ENCODE data around the gene NUP35.
"Not testable (repeated sequence)": the region's sequence is repeated elsewhere in the genome, so short reads cannot be mapped to it uniquely, and the experiment has no call there.

NUP35 gene

DNA sequence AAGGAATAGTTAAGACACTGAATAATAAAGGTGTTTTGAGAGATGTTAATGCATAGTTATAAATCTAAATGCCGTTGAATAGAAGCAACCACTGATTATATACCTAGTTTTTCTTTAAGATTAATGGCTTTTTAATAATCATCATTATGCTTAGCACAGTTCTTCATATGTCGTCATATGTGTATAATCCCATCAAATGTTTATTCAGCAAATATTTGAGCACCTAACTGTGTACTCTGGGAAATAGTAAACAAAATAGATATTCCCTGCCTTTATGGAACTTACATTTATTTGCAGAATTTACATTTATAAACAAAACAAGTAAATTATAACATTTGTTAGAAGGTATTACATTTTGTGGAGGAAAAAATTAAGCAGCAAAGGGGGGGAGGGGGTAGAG is 9.8 kb downstream of the NUP35 start:
- DNase-seq: no peak

DNA sequence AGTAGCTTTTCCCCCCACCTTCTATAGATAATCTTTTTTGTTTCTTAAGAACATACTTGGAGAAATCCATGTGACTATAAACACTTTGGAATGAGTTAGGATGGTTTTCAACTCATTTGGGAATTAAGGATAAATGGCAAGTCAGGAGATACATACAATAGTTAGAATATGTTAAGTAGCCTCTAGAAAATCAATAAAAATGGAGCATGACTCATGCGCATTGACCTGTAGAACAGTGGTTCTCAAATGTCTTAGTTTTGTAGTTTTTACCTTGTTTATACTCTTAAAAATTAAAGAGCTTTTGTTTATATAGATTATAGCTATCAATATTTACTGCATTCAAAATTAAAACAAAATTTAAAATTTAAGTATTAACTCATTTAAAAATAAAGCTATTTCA is 24.7 kb downstream of the NUP35 start:
- no peak for DNase-seq

DNA sequence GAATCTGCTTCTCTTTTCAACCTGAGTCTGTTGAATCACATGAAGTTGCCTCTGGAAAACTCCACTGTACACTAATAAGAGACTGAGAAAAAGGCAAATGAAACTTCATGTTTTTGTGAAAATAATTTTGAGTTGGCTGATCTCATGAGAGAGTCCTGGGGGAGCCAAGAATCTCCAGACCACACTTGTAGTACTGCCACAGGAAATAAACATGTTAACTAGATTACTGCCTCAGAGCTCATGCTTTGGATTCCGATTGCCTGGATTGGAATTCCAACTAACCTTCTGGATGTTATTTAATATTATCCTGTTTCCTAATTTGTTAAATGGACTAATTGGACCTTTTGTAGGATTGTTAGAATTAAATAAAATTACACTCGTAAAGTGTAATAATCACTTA is 25.2 kb downstream of the NUP35 start:
- DNase-seq: peak; percentile 67

DNA sequence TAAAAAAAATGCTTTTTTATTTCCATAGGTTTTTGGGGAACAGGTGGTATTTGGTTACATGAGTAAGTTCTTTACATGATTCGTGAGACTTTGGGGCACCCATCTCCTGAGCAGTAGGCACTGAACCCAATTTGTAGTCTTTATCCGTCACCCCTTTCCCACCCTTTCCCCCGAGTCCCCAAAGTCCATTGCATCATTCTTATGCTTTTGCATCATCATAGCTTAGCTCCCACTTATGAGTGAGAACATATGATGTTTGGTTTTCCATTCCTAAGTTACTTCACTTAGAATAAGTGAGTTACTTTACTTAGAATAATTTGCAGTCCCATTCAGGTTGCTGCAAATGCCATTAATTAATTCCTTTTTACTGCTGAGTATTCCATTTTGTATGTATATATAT is 28.0 kb downstream of the NUP35 start:
- not testable (repeated sequence) for DNase-seq

DNA sequence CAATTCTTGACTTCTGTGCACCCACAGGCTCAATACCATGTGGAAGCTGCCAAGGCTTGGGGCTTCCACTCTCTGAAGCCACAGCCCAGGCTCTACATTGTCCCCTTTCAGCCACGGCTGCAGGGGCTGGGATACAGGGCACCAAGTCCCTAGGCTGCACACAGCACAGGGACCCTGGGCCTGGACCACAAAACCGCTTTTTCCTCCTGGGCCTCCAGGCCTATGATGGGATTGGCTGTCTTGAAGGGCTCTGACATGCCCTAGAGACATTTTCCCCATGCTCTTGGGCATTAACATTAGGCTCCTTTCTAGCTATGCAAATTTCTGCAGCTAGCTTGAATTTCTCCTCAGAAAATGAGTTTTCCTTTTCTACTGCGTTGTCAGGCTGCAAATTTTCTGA is 29.7 kb downstream of the NUP35 start:
- no peak for DNase-seq

DNA sequence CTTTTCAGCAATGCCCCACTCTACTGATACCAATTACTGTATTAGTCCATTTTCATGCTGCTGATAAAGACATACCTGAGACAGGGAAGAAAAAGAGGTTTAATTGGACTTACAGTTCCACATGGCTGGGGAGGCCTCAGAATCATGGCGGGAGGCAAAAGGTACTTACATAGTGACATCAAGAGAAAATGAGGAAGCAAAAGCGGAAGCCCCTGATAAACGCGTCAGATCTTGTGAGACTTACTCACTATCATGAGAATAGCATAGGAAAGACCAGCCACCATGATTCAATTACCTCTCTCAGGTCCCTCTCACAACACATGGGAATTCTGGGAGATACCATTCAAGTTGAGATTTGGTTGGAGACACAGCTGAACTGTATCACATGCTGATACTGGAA is 30.5 kb downstream of the NUP35 start:
- not testable (repeated sequence) for DNase-seq

DNA sequence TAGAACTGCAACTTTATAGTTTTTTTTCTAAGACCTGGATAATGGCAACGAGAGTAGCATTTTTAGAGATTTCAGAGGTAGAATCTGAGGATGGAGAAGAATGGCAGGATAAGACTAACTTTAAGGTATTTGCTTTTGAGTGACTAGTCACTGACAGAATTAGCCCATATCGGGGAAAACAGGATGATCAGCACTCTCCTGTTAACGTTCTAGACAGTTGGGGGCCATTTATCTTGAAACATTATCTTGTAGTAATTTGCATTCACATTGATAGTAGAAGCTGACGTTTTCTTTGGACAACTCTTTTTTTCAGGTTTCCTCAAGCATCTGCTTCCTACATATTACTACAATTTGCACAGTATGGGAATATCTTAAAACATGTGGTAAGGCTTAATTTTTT is 32.9 kb downstream of the NUP35 start:
- DNase-seq: no peak

DNA sequence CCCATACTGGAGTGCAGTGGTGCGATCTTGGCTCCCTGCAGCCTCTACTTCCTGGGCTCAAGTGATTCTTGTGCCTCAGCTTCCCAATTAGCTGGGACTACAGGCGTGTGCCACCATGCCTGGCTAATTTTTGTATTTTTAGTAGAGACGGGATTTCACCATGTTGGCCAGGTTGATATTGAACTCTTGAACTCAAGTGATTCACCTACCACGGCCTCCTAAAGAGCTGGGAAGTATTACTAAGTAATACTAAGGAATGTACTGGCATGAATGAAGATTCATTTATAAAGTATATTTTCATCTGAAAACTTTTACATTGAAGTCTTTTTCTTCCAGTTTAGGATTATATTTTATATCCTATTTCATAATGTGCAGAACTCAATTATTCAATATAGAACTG is 38.1 kb downstream of the NUP35 start:
- peak; percentile 33 for DNase-seq

DNA sequence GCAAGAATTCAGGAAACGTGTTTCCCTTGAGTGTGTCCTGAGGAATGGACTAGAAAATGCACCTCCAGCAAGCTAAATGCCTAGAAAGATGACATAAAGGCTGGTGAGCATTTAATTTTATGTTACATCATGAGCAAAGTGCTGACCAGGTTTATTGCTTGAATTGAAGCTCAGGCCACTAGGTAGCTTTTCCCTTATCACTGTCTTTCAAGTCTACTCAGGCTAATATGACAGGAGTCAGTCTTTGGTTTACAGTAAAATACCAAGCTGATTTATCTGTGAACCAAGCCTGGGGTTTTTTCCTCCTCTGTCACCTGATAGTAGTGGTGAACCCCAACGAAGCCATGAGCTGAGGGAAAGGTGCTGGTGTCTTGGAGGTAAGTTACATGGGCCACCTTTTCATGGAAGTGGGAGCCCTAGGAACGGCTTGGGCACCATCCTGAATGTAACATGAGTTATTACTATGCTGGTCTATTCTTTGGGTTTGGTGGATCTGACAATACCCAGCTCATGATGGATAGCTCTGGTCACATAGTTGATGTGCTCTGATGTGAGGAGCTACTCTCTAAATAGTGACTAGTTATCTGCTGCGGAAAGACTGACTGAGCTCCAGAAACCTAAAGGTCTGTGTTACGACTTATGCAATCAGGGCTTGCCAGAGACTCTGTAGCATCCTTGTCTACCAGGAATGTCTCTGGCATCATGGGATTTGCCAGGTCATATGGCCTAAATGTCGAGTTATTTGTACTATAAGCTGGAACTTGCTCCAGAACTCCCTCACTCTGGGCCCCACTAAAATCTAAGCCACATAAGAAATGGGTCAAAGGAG is 39.8 kb downstream of the NUP35 start:
- DNase-seq: no peak

DNA sequence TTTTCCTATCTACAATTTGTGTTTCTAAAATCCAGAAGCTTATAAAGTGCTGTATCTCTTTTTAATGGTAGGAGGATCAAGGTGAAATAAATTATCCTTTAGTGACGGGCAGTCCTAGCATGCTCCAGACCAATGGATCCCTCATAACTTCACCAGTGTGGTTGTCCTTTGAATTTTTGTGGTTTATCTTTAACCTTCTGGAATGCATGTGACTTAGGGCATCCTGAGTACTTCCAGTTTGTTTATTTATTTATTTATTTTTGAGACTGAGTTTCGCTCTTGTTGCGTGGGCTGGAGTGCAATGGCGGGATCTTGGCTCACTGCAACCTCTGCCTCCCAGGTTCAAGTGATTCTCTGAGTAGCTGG is 40.4 kb downstream of the NUP35 start:
- peak; percentile 31 for DNase-seq

DNA sequence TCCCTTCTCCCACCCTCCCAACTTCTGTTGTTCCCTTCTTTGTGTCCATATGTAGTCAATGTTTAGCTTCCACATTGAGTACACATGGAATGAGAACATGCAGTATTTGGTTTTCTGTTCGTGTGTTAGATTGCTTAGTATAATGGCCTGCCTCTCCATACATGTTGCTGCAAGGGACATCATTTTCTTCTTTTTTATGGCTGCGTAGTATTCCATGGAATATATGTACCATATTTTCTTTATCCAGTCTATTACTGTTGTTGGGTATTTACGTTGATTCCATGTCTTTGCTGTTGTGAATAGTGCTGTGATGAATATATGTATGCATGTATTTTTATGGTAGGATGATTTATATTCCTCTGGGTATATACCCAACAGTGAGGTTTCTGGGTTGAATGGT is 42.0 kb downstream of the NUP35 start:
- no peak for DNase-seq

DNA sequence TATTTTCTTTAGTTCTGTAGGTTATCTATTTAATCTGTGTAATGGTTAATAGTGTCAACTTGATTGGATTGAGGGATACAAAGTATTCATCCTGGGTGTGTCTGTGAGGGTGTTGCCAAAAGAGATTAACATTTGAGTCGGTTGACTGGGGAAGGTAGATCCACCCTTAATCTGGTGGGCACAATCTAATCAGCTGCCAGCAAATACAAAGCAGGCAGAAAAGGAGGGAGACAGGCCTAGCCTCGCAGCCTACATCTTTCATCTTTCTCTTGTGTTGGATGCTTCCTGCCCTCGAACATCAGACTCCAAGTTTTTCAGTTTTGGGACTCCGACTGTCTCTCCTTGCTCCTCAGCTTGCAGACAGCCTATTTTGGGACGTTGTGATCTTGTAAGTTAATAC is 42.7 kb downstream of the NUP35 start:
- DNase-seq: not testable (repeated sequence)

DNA sequence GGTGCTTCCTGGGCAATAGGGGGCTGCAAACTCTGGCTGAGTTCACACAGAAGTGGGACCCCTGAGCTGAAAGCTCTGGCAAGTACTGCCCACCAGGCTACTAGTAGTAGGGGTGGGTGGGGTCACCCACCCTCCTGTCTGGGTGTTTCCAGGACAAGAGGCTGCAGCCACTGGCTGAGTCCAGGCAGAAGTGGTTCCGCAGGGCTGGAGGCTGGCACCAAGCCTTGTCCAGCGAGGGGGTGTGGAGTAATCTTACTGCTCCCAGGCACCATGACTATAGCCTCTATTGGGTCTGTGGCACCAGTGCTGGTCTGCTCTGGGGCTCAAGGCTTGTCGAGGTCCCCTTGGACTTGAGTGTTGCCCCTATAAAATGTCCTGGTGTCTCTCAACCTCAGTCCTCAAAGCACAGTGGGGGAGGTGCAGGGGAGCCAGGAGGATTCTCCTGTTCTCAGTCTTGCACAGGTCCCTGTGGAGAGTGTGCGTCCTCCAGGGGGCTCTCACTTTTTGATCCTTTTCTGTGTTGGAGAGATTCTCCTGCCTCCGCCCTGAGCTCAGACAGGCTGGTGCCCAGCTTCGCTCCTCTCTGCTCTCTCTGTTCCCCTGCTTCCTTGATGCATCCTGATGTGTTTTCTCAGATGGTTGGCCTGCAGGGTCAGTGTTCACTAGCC is 48.1 kb downstream of the NUP35 start:
- DNase-seq: no peak

DNA sequence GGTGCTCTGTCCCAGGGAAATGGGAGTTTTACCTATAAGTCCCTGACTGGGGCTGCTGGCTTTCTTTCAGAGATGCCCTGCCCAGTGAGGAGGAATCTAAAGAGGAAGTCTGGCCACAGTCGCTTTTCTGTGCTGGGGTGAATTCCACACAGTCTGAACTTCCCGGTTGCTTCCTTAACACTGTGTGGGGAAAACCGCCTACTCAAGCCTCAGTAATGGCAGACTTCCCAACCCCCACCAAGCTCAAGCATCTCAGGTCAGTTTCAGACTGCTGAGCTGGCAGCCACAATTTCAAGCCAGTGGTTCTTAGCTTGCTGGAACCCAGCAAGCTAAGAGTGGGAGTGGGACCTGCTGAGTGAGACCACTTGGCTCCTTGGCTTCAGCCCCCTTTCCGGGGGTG is 54.9 kb downstream of the NUP35 start:
- peak; percentile 42 for DNase-seq

DNA sequence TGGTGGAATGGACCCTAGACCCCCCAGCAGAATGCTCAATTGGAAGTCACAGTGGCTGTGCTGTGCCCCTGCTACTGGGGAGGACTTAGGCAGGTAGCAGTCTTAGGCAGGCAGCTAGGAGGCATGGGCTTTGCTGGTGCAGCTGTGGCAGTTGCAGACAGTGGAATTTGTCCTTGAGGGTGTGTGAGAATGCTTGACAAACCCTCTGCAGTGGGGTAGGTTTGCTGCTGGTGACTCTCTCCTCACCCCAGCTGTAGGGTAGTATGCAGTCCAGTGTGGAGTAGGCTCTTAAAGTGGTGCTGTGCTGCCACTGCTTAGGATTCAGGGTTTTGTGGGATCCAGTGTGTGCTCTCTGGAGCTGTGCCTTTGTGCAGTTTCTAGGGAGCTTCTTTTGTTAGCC is 61.3 kb downstream of the NUP35 start:
- no peak for DNase-seq

DNA sequence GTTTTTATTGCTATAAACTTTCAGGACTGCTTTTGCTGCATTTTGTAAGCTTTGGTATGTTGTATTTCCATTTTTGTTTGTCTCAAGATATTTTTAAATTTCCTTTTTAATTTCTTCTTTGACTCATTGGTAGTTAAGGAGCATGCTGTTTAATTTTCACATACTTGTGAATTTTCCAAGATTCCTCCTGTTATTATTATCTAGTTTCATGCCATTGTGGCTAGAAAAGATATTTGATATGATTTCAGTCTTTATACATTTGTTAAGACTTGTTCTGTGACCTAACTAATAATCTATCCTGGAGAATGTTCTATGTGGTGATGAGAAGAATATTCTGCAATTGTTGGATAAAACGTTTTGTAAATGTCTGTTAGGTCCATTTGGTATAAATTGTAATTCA is 62.1 kb downstream of the NUP35 start:
- peak; percentile 10 for DNase-seq

DNA sequence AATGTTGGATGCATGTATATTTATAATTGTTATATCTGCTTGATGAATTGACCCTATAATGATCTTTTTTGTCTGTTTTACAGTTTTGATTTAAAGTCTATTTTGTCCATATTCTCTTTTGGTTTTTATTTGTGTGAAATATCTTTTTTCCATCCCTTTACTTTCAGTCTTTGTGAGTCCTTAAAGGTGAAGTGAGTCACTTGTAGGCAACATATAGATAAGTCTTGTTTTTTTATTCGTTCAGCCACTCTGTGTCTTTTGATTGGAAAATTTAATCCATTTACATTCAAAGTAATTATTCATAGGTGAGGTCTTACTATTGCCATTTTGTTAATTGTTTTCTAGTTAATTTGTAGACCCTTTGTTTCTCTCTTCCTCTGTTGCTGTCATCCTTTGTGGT is 62.5 kb downstream of the NUP35 start:
- DNase-seq: no peak

DNA sequence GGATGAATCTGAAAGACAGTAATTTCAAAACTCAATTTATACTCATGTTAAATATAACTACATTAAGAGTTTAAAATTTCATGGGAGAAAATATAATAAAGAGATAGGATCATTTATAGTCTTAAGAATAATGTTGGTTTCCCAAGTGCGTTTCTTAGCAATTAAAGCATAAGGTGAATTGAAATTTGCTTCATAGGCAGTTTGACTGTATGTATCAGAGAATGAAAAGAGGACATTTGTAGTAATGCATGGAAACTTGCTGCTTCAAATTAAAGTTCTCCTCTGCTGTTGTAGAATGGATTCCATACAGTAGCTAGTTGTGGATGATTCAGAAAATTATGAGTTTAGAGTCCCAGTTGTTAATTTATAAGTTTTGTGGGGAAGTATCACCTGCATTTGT is 68.1 kb downstream of the NUP35 start:
- DNase-seq: no peak

DNA sequence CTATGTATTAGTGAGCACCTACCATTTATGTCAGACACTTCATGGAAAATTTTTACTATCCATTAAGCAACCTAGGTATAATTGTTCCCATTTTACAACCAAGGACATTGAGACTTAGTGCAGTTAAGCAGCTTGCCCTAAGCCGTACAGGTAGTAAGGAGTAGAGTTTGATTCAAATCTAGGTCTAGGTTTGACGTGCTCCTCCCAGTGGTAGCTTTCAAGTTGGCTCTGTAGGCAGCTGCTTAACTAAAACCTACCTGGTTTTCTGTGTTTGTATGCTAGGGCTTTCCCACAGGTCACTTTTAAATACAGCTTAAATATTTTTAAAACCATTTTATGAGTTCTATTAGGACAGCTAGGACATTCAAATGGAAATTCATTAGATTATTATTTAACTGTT is 69.7 kb downstream of the NUP35 start:
- DNase-seq: no peak

DNA sequence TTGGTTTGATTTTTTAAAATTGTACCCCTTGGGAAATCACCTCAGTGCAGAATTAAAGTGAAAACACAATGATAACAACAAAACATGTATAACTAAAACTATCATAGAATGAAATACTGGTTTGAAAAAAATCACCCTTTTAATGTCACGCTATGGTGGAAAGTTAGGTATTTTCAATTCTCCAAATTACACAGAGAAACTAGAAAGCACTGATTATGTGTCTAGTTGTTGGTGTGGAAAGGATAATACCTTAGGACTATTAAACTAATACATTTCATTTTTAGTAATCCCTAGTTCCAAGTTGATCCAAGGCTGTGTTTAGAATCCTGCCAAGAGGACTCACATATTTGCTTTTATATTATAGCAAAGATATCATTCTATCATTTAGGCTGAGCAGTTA is 71.2 kb downstream of the NUP35 start:
- DNase-seq: no peak

DNA sequence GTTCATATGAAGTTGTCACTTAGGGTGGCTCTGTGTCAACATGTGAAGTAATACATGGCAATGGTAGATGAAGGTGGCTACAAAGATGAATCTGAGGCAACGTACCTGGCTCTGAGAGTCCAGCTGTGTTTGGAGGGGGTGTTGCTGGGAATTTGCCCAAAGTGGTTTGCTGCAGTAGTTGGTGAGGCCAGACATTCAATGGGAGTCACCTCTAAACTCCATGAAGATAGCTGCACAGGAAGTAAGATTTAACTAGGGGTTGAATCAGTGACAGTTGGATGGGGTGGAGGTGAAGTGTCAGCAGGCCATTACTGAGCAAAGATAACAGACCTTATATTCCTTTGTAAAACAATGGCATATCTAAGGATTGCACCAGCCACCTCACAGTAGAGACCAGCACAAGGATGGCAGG is 71.8 kb downstream of the NUP35 start:
- DNase-seq: no peak

DNA sequence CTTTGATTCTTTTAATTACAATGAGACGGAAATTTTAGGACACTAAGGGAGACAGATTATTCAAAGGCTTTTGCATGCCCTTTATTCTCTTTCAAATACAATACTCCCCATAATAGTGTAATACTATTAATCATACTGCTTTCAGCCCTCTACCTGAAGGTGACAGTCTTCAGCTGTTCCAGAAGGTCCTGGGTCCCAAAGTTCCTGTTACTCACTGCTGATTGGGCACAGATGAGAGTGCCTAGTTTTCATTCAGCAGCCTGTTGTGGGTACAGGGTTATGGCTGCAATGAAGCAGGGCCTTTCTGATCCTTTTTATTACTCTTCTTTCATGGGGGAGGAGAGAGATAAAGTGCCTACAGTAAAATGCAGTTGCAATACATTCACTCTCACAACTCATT is 80.2 kb downstream of the NUP35 start:
- DNase-seq: no peak

DNA sequence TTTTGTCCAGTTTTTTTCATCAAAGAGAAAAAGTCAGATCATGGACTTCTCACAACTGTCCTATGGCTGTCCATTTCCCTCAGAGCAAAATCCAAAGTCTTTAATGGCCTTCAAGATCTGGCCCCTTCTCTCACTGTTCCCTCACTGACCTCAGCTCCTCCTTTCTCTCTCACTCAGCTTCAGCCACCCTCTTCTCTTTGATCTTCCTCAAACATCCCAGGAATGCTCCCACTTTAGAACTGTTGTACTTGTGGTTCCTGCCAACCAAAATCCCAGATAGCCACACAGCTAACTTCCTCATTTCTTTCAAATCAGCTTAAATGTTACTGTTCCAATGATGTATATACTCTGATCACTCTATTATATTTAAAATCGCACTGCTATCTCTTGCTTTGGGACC is 82.9 kb downstream of the NUP35 start:
- DNase-seq: peak; percentile 59

DNA sequence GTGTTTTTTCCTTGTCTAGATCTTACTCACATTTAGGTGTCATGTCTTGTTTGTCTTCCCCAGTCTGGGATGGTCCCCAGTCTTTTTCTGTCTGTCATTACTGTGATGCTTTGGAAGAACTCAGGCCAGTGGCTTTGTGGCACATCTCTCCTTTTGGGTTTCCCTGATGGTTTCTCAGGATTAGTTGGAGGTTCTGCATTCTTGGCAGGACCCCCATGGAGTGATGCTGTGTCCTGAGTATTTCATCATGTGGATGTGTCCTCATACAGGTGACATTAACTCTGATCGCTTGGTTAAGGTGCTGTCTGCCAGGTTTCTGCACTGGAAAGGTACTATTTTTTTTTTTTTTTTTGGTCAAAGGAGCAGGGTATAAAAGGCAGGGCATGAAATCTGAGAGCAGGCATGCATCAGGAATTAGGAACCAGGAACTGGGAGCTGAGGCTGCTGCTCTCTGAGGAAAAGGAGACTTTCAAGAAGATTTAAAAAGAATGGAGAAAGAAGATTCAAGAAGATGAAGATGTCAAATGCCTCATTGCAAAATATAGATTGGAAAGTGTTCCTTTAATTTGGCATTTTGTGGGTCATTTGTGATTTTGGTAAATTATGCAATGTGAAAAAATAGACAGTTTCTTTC is 85.3 kb downstream of the NUP35 start:
- DNase-seq: no peak
